Memory B cell (primary cell): ENCODE measurements around the gene CEMIP.

ENCODE experiments used
- ATAC-seq: fragments of 150-1000 bp; cut with Tn5 transposase; 2 replicates; pipeline ENCODE4 v1.10.0; 2021; ENCODE audit warnings: low read depth, mild to moderate bottlenecking, moderate library complexity
- DNase-seq, 2 donors: peaks; one replicate each; pipeline ENCODE4 v3.0.0; 2022; ENCODE audit warnings: low spot score in 2 of 2
- H3K27ac Mint-ChIP-seq: one replicate; pipeline ENCODE4 v1.8.0; 2022; ENCODE audit warnings: mild to moderate bottlenecking, moderate library complexity, mixed read lengths
- H3K27me3 Mint-ChIP-seq: one replicate; pipeline ENCODE4 v1.8.0; 2022; ENCODE audit warnings: mixed read lengths
- H3K36me3 Mint-ChIP-seq: one replicate; pipeline ENCODE4 v1.8.0; 2022; ENCODE audit warnings: mild to moderate bottlenecking, mixed read lengths
- H3K4me1 Mint-ChIP-seq: one replicate; pipeline ENCODE4 v1.8.0; 2022; ENCODE audit warnings: mixed read lengths
- H3K4me3 Mint-ChIP-seq: one replicate; pipeline ENCODE4 v1.8.0; 2022; ENCODE audit warnings: mild to moderate bottlenecking, moderate library complexity, mixed read lengths
- H3K9me3 Mint-ChIP-seq: one replicate; pipeline ENCODE4 v1.8.0; 2022; ENCODE audit warnings: mixed read lengths

The CEMIP gene

DNA sequence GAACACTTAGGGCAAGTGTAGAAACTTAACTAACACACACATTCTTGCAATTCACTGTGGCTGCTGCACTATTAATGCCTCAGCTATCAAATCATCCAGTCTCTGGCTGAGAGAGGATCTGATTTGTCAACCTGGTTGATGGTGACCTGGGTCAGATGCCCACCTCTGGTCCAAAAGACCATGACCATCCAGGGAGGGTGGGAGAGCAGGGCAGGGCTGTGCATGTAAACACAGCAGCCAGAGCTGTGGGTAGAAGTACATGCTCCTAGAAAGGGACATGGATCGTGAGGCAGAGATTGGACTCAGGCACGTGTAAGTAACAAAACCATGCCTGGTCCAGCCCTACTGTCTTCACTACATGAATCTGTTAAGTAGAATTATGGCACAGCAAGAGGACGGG, 193.1 kb downstream of the CEMIP start:
- peaks cover 2% of the 10 kb centered on the region for H3K36me3 Mint-ChIP-seq
- no peak overlapping the region for H3K4me3 Mint-ChIP-seq
- no peak for DNase-seq
- H3K9me3 Mint-ChIP-seq: no peaks in the 10 kb centered on the region
- H3K4me1 Mint-ChIP-seq: peaks cover 16% of the 10 kb centered on the region
- H3K27ac Mint-ChIP-seq: no peak overlapping the region
- no peaks in the 10 kb centered on the region for H3K27me3 Mint-ChIP-seq
- no peak for ATAC-seq

- no peak overlapping the region for H3K27ac Mint-ChIP-seq
- H3K4me1 Mint-ChIP-seq: peaks cover 33% of the 10 kb centered on the region
- H3K9me3 Mint-ChIP-seq: no peaks in the 10 kb centered on the region
- peaks cover 11% of the 10 kb centered on the region for H3K36me3 Mint-ChIP-seq
- DNase-seq (no peak), ATAC-seq (no peak)
- H3K4me3 Mint-ChIP-seq: no peak overlapping the region
- H3K27me3 Mint-ChIP-seq: no peaks in the 10 kb centered on the region
Measured at GRCh38 chr15:80974914-80975313, 195.7 kb downstream of the CEMIP start.

DNA sequence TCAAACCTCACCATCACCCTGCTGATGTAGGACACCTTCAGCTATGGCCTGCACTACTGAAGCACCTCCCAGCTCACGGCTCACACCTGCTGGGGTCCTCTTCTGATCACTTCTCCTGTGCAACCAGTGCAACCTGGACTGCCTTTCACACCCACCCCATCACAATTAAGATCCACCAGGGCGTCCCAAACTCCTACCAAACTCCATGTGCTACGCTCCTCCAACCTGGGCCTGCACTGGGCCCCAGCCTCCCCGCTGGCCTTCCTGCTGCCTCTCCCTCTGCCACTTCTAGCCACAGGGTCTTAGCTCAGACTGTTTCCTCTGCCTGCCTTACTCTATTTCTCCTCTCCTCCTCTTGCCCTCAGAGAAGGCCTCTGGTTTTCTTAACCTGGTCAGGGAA, 197.7 kb downstream of the CEMIP start:
- Mint-ChIP-seq H3K4me1 (peaks cover 27% of the 10 kb centered on the region), H3K27ac (peak overlapping the region; percentile 6), H3K9me3 (no peaks in the 10 kb centered on the region), H3K36me3 (peaks cover 12% of the 10 kb centered on the region), H3K27me3 (no peaks in the 10 kb centered on the region), H3K4me3 (no peak overlapping the region)
- DNase-seq (no peak), ATAC-seq (no peak)

GRCh38 chr15:80977627-80978036, 198.5 kb downstream of the CEMIP start:
- peak in 1 of 2 donors; percentile 43 for DNase-seq
- H3K27me3 Mint-ChIP-seq: no peaks in the 10 kb centered on the region

DNA sequence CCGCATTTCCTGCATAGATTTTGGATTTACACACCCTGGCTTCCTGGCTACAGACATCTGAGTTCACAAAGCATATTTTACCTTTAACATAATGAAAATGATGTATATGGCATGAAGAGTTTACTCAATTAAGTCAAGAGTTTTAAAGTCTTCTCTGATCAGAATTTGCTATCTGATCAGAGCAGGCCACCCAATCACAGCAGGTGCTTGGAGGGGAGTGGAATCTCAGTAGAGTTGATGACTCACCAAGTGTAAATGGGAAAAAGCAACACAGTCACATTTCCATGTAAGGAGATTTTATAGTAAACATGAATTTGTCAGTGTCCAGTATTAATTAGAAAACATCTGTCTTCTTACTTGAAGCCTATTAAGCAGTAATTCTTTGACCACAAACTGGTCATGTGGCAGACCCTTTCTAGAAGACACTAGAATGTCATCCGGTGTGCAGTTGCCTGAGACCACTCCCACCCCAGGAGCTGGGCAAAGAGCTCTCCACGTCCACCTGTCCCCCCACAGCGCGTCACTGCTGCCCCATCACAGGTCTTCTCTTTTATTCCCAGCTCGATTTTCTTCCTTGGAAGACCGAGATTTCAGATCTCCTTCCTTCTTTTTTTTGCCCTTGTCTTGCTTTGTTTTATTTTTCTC, 199.6 kb downstream of the CEMIP start:
- H3K36me3 Mint-ChIP-seq: peaks cover 17% of the 10 kb centered on the region
- no peaks in the 10 kb centered on the region for H3K9me3 Mint-ChIP-seq
- H3K27me3 Mint-ChIP-seq: no peaks in the 10 kb centered on the region
- H3K4me1 Mint-ChIP-seq: peaks cover 32% of the 10 kb centered on the region
- H3K4me3 Mint-ChIP-seq: no peak overlapping the region
- DNase-seq (no peak), ATAC-seq (no peak)
- peak overlapping the region; percentile 76 for H3K27ac Mint-ChIP-seq

More at GRCh38 chr15:80977627-80978036, 198.5 kb downstream of the CEMIP start:
- Mint-ChIP-seq H3K4me3 (no peak overlapping the region), H3K36me3 (peaks cover 17% of the 10 kb centered on the region), H3K9me3 (no peaks in the 10 kb centered on the region), H3K27ac (peak overlapping the region; percentile 76), H3K4me1 (peaks cover 27% of the 10 kb centered on the region)
- ATAC-seq: peak; percentile 83

- Mint-ChIP-seq H3K4me1 (peaks cover 35% of the 10 kb centered on the region), H3K27ac (peak overlapping the region; percentile 76), H3K4me3 (no peak overlapping the region), H3K36me3 (peaks cover 17% of the 10 kb centered on the region), H3K27me3 (no peaks in the 10 kb centered on the region), H3K9me3 (no peaks in the 10 kb centered on the region)
- no peak for DNase-seq
- ATAC-seq: no peak
Measured at GRCh38 chr15:80979538-80980200, 200.5 kb downstream of the CEMIP start.

DNA sequence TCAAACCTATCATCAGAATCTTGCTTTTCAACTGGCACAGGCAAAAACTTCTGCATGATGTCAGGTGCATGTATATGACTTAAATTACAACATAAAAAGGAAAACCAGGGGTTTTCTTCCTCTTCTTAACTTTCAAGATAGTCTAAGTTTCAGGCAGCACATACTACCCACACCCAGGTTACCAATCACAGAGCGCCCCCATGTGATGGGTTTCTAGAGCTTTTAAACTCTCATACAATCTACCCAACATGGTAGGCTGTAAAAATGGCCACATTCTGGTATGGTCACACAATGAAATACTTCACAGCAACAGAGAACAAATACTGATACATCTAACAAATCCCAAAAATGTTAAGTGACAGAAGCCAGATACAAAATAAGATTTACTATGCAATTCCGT, 203.0 kb downstream of the CEMIP start:
- Mint-ChIP-seq H3K36me3 (peaks cover 20% of the 10 kb centered on the region), H3K4me3 (no peak overlapping the region), H3K27ac (no peak overlapping the region), H3K9me3 (no peaks in the 10 kb centered on the region), H3K4me1 (peaks cover 44% of the 10 kb centered on the region), H3K27me3 (no peaks in the 10 kb centered on the region)
- ATAC-seq: no peak
- DNase-seq: no peak

- DNase-seq: no peak
- no peaks in the 10 kb centered on the region for H3K27me3 Mint-ChIP-seq
- no peaks in the 10 kb centered on the region for H3K9me3 Mint-ChIP-seq
- H3K27ac Mint-ChIP-seq: peak overlapping the region; percentile 15
- H3K36me3 Mint-ChIP-seq: peaks cover 20% of the 10 kb centered on the region
- no peak overlapping the region for H3K4me3 Mint-ChIP-seq
- peaks cover 41% of the 10 kb centered on the region for H3K4me1 Mint-ChIP-seq
- no peak for ATAC-seq
Measured at GRCh38 chr15:80982839-80983238, 203.7 kb downstream of the CEMIP start.

DNA sequence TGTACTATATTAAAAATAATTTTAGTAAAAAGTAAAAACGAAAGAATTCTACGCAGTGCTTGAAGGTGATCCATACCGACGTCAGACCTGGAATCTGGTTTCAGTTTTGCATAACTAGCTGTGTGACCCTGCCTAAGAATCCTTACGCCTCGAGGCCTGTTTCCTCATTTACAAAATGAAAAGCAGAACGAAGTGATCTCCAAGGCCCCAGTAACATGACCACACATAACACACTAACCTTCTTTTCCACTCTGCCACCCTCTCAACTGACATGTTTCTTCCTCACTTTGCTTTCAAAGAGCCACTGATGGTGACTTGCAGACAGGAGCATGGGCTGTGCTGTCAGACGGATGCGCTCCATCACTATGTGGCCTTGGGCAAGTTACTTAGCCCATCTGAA, 205.7 kb downstream of the CEMIP start:
- DNase-seq (peak in 1 of 2 donors; percentile 54), ATAC-seq (peak; percentile 58)
- peaks cover 46% of the 10 kb centered on the region for H3K4me1 Mint-ChIP-seq
- H3K9me3 Mint-ChIP-seq: no peaks in the 10 kb centered on the region
- H3K27me3 Mint-ChIP-seq: no peaks in the 10 kb centered on the region
- H3K4me3 Mint-ChIP-seq: no peak overlapping the region
- H3K27ac Mint-ChIP-seq: peak overlapping the region; percentile 91
- H3K36me3 Mint-ChIP-seq: peaks cover 15% of the 10 kb centered on the region

- Mint-ChIP-seq H3K36me3 (peaks cover 15% of the 10 kb centered on the region), H3K27me3 (no peaks in the 10 kb centered on the region), H3K4me3 (no peak overlapping the region), H3K27ac (no peak overlapping the region), H3K9me3 (no peaks in the 10 kb centered on the region), H3K4me1 (peaks cover 46% of the 10 kb centered on the region)
- DNase-seq (no peak), ATAC-seq (no peak)
Measured at GRCh38 chr15:80985981-80986380, 206.8 kb downstream of the CEMIP start.

DNA sequence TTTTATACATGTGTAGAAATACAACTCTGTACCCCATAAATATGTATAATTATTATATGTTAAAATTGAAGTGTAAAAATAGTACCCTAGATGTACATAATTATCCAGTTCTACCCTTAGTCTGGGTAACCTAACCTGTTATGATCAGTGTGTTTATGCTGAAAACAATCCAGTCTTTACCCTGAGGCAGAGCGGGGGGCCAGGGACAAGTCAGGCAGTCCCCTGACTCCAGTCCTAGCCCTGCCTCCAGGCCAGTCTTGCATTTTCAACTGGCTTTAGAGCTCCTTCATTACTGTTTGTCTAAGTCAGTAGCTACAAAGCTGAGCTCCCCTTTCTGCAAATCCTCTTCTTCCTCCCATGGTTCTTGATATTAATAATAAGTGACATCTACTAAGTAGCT, 207.3 kb downstream of the CEMIP start:
- Mint-ChIP-seq H3K27me3 (no peaks in the 10 kb centered on the region), H3K4me3 (no peak overlapping the region), H3K4me1 (peaks cover 46% of the 10 kb centered on the region), H3K36me3 (peaks cover 15% of the 10 kb centered on the region), H3K9me3 (no peaks in the 10 kb centered on the region), H3K27ac (no peak overlapping the region)
- ATAC-seq (no peak), DNase-seq (no peak)

DNA sequence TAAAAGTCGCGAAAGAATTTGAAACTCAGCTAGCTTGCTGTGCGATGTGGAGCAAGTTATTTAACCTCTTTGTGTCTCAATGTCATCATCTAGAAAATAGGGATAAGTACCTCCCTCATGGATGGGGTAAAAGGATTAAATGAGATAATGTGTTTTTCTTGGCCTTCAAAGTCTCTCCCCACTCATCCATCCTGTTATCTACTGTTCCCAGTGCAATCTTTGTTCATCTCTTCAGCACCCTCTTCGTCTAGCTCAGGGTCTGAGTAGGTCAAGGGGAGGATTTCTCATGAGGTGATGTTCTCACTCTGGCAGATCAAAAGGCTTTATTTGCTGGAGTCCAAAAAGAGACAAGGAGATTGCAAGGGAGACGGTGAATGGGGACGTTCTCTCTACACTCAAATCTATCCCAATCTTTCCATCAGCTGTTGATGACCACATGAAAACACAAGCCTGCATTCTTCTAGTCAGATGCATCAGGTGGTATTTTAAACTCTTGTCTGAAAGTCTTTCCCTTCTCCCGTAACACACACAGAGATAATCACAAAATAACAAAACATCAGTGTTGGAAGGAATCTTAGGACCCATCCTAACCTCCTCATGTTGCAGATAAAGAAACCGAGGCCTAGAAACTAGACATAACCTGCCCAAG, 209.1 kb downstream of the CEMIP start:
- H3K4me1 Mint-ChIP-seq: peaks cover 44% of the 10 kb centered on the region
- ATAC-seq: no peak
- H3K9me3 Mint-ChIP-seq: no peaks in the 10 kb centered on the region
- H3K27me3 Mint-ChIP-seq: no peaks in the 10 kb centered on the region
- no peak for DNase-seq
- peak overlapping the region; percentile 98 for H3K27ac Mint-ChIP-seq
- H3K4me3 Mint-ChIP-seq: peak overlapping the region; percentile 100
- peaks cover 7% of the 10 kb centered on the region for H3K36me3 Mint-ChIP-seq

DNA sequence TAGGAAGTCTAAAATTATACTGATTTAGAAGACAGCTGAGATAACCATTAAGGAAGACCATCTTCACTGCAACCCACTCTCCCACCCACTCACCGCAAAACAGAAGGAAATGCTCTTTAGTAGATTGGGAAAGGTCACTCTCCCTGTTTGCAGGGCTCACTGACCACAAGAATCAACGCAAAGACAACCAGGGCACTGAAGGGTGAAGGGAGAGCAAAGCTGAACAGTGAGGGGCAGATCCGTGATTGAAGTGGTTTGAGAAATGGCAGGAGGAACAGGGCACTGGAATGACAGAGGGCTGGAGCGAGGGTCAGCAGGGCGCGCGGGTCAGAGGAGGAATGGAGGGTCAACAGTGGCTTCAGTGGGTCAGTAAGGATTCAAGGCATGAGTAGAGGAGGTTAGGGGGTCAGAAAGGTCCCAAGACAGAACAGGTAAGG, 209.9 kb downstream of the CEMIP start:
- peak overlapping the region; percentile 98 for H3K27ac Mint-ChIP-seq
- no peaks in the 10 kb centered on the region for H3K27me3 Mint-ChIP-seq
- no peaks in the 10 kb centered on the region for H3K9me3 Mint-ChIP-seq
- DNase-seq (no peak), ATAC-seq (no peak)
- peak overlapping the region; percentile 100 for H3K4me3 Mint-ChIP-seq
- peaks cover 40% of the 10 kb centered on the region for H3K4me1 Mint-ChIP-seq
- peaks cover 7% of the 10 kb centered on the region for H3K36me3 Mint-ChIP-seq
